Measurements from ENCODE around the gene TOP2A. TPM values are rescaled to one million over a fixed set of nuclear protein-coding genes. Genes with fewer than 3 reads are reported as not detected.

Gene TOP2A
- total and polyA plus RNA-seq, 2 donors (not counting 1 experiment from before 2014, with no cell fraction given) = 39.2 to 41.6 TPM

DNA sequence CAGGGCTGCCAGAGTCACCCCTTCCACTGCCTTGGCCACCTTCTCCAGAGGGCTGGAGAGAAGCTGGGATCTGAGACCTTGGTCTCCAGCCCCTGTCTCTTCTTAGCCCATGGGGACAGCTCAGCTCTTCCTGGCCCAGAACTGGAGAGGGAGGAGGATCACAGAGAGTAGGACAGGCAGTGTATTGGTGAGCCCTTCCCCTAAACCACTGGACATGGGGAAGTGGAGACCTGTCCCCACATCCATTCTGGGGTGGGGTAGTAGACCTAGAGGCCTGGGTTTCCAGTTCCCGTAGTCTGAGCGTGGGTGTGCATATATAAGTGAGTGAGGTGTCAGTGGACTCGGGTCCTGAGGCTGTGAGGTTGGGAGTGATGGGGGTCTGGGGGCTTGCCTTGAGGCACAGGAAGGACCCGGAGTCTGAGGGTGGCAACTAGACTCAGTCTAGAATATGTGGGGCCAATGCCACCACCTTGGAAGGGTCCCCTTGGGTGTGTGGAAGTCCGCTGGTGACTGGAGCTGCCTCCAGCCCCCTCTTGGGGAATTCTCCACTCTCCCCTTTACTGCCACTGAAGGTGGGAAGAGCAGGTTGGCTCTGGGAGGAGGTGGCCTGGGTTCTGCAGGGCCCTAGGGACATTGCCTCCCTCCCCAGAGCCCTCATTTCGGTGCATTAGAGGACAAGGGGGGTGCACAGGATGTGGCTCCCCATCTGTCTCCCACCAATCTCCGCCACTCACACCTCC, 73.1 kb downstream of the TOP2A start:
- H3K4me2 ChIP-seq (ENCODE audit: extremely low read depth, insufficient read depth, low read length) = peak overlapping the region; percentile 92
- H3K36me3 ChIP-seq (ENCODE audit: control insufficient read depth, insufficient read depth, low read length) = peaks cover 7% of the 10 kb centered on the region
- no peak for DNase-seq (ENCODE audit: low read depth in 2 of 2)

DNA sequence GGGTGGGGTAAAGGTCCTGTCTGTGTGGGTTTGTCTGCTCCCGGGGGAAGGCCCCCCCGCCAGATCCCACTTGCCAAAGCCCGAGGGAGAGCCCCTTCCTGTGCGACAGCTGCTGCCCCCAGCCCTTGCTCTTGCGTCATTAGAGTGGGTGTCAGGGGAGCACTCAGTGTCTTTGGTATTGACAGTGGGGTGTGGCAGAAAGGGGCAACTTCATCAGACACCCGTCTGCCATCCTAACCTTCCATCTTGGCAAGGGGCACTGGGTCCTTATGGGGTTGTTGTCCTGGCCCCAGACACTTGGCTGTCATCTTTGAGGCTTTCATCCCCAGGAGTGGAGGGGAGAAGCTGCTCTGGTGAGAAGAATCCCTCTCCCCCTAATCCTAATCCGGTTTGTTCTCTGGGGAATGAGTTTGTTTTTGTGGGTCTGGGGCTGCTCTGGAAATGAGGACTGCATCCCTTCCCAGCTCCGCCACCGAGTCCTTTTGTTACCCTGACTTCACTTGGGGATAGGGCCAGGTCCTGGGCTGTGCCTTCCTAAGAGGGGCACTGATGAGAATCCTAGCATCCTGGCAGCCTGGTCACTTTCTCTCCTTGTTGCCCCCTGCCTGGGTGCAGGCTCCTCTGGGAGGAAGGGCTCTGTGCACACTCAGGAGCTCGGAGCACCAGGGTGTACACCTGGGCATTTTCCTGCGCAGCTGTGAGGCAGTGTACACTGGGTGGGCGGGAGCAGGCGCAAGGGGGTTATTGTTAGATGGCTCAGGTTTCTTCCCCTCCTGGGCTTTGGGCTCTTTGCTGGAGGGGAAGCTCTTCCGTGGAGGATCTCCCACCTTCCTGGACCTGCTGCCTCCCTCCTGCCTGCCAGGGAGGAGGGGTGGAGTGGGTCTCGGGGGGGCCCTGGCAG, 74.2 kb downstream of the TOP2A start:
- Histone ChIP-seq H3K36me3 (ENCODE audit: control insufficient read depth, insufficient read depth, low read length) (peaks cover 3% of the 10 kb centered on the region), H2AFZ (ENCODE audit: low read length) (no peak overlapping the region), H3K79me2 (ENCODE audit: control insufficient read depth, insufficient read depth, low read length) (peaks cover 25% of the 10 kb centered on the region), H3K4me2 (ENCODE audit: extremely low read depth, insufficient read depth, low read length) (peak overlapping the region; percentile 92), H3K27ac (ENCODE audit: insufficient read depth, low read length) (peak overlapping the region; percentile 68), H3K4me1 (ENCODE audit: control insufficient read depth, extremely low read depth, insufficient read depth, low read length) (peaks cover 42% of the 10 kb centered on the region), H3K9ac (ENCODE audit: insufficient read depth, low read length) (no peak overlapping the region), H4K20me1 (ENCODE audit: control insufficient read depth, extremely low read depth, insufficient read depth, low read length) (no peaks in the 10 kb centered on the region), H3K9me3 (ENCODE audit: control insufficient read depth, insufficient read depth, low read depth, low read length) (no peaks in the 10 kb centered on the region), H3K27me3 (ENCODE audit: control insufficient read depth, insufficient read depth, low read length) (no peaks in the 10 kb centered on the region), H3K4me3 (replicated peaks in 1 of 4; ENCODE audit: control extremely low read depth in 1 of 4, insufficient read depth in 1 of 4, low read depth in 3 of 4, low read length in 4 of 4) (peak overlapping the region; percentile 59 to 82 (median 74))
- DNase-seq (ENCODE audit: low read depth in 2 of 2) = no peak
- TF ChIP-seq, protein P1, sequence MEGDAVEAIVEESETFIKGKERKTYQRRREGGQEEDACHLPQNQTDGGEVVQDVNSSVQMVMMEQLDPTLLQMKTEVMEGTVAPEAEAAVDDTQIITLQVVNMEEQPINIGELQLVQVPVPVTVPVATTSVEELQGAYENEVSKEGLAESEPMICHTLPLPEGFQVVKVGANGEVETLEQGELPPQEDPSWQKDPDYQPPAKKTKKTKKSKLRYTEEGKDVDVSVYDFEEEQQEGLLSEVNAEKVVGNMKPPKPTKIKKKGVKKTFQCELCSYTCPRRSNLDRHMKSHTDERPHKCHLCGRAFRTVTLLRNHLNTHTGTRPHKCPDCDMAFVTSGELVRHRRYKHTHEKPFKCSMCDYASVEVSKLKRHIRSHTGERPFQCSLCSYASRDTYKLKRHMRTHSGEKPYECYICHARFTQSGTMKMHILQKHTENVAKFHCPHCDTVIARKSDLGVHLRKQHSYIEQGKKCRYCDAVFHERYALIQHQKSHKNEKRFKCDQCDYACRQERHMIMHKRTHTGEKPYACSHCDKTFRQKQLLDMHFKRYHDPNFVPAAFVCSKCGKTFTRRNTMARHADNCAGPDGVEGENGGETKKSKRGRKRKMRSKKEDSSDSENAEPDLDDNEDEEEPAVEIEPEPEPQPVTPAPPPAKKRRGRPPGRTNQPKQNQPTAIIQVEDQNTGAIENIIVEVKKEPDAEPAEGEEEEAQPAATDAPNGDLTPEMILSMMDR (conservative IDR thresholded peaks at IDR 0.05 in 1 of 2, IDR thresholded peaks at IDR 0.05 in 1 of 2; ENCODE audit: low read depth in 1 of 2, low read length in 2 of 2) = no peak
- no peak for TF ChIP-seq EZH2 (IDR thresholded peaks at IDR 0.05; ENCODE audit: low read length, missing control alignments)

More for the DNA sequence above, 73.1 kb downstream of the TOP2A start:
- H4K20me1 ChIP-seq (ENCODE audit: control insufficient read depth, extremely low read depth, insufficient read depth, low read length) = no peaks in the 10 kb centered on the region
- peak overlapping the region; percentile 31 to 82 (median 52) for H3K4me3 ChIP-seq (replicated peaks in 1 of 4; ENCODE audit: control extremely low read depth in 1 of 4, insufficient read depth in 1 of 4, low read depth in 3 of 4, low read length in 4 of 4)
- H3K9me3 ChIP-seq (ENCODE audit: control insufficient read depth, insufficient read depth, low read depth, low read length) = no peaks in the 10 kb centered on the region
- peaks cover 51% of the 10 kb centered on the region for H3K4me1 ChIP-seq (ENCODE audit: control insufficient read depth, extremely low read depth, insufficient read depth, low read length)
- no peak overlapping the region for H3K9ac ChIP-seq (ENCODE audit: insufficient read depth, low read length)
- peaks cover 29% of the 10 kb centered on the region for H3K79me2 ChIP-seq (ENCODE audit: control insufficient read depth, insufficient read depth, low read length)
- H3K27me3 ChIP-seq (ENCODE audit: control insufficient read depth, insufficient read depth, low read length) = no peaks in the 10 kb centered on the region
- H2AFZ ChIP-seq (ENCODE audit: low read length) = no peak overlapping the region
- TF ChIP-seq, protein P1 (conservative IDR thresholded peaks at IDR 0.05 in 1 of 2, IDR thresholded peaks at IDR 0.05 in 1 of 2; ENCODE audit: low read depth in 1 of 2, low read length in 2 of 2) = no peak
- peak overlapping the region; percentile 45 for H3K27ac ChIP-seq (ENCODE audit: insufficient read depth, low read length)
